KBM-7 (cell line): Measurements from ENCODE around the gene DRD4.

Experiments used
- DNase-seq: peaks from one replicate; pipeline ENCODE4 v3.0.0-alpha.2; 2015
- in situ Hi-C: fragments of 300-500 bp; cut with MboI; formaldehyde crosslinking; loops from 2 replicates; pipeline ENCODE4 v1.14.3; 2020; ENCODE audit warnings: low sequenced_read_pairs, low pct_unique_long_range_greater_than_20kb, mixed read lengths

DRD4 gene

GRCh38 chr11:619628-620050 is 17.4 kb upstream of the DRD4 start:
- in situ Hi-C loops: no loop called here
- no peak for DNase-seq

- in situ Hi-C loops: no loop called here
- no peak for DNase-seq
Observed at GRCh38 chr11:620201-620600, 16.9 kb upstream of the DRD4 start.

GRCh38 chr11:620935-621814 is 15.9 kb upstream of the DRD4 start:
- DNase-seq: no peak
- in situ Hi-C loops: no loop called here

GRCh38 chr11:621838-622237 is 15.2 kb upstream of the DRD4 start:
- in situ Hi-C loops: no loop called here
- DNase-seq: no peak

GRCh38 chr11:623349-623869 is 13.7 kb upstream of the DRD4 start:
- DNase-seq: no peak
- in situ Hi-C loops: no loop called here

GRCh38 chr11:623999-624704 is 12.9 kb upstream of the DRD4 start:
- in situ Hi-C loops: no loop called here
- DNase-seq: no peak

GRCh38 chr11:624705-625635 is 12.1 kb upstream of the DRD4 start, which contains the start of gene CDHR5:
Gene CDHR5 (minus strand): TSS chr11:624955. CDS start chr11:624902, 53 bp downstream.
- in situ Hi-C loops: no loop called here
- DNase-seq: no peak

- in situ Hi-C loops: no loop called here
- no peak for DNase-seq
Observed at GRCh38 chr11:625636-626268, 11.3 kb upstream of the DRD4 start.

- in situ Hi-C loops: no loop called here
- no peak for DNase-seq
Observed at GRCh38 chr11:626475-627307, 10.4 kb upstream of the DRD4 start, which contains the start of gene SCT. Gene SCT (minus strand): TSS chr11:627181. CDS start chr11:627143, 38 bp downstream.

GRCh38 chr11:627308-627576 is 9.8 kb upstream of the DRD4 start:
- no peak for DNase-seq
- in situ Hi-C loops: no loop called here

GRCh38 chr11:628056-628455 is 9.0 kb upstream of the DRD4 start:
- peak; percentile 24 for DNase-seq
- in situ Hi-C loops: no loop called here

- in situ Hi-C loops: no loop called here
- peak; percentile 53 for DNase-seq
Observed at GRCh38 chr11:629237-629583, 7.9 kb upstream of the DRD4 start.

- in situ Hi-C loops: no loop called here
- no peak for DNase-seq
Observed at GRCh38 chr11:630871-631270, 6.2 kb upstream of the DRD4 start.

GRCh38 chr11:635945-636510 is 1.0 kb upstream of the DRD4 start:
- in situ Hi-C loops: no loop called here

GRCh38 chr11:637333-637592 is 194 bp downstream of the DRD4 start:
- no peak for DNase-seq
- in situ Hi-C loops: no loop called here

More at GRCh38 chr11:635945-636510, 1.0 kb upstream of the DRD4 start:
- DNase-seq: no peak

- in situ Hi-C loops: no loop called here
- no peak for DNase-seq
Observed at GRCh38 chr11:637593-638521, 788 bp downstream of the DRD4 start.
